SU-DHL-6 (cell line): ENCODE measurements around the gene TP73.

Experiments
- EZH2phosphoT487 ChIP-seq: fragments of 200-600 bp; sonication (generic), shearing (Covaris generic); conservative IDR thresholded peaks from 2 replicates; pipeline ENCODE4 v1.6.1; 2018; ENCODE audit warnings: mild to moderate bottlenecking, antibody characterized with exemption, low read length, moderate library complexity, mixed read lengths
- TF ChIP-seq, protein P1 (sequence below): fragments of 200-600 bp; sonication (generic); IDR thresholded peaks from one replicate; pipeline ENCODE4 v1.5.1; 2017; ENCODE audit warnings: antibody characterized with exemption, mild to moderate bottlenecking, low read length, moderate library complexity; ENCODE audit not compliant: insufficient read depth, poor library complexity, severe bottlenecking

DNA sequence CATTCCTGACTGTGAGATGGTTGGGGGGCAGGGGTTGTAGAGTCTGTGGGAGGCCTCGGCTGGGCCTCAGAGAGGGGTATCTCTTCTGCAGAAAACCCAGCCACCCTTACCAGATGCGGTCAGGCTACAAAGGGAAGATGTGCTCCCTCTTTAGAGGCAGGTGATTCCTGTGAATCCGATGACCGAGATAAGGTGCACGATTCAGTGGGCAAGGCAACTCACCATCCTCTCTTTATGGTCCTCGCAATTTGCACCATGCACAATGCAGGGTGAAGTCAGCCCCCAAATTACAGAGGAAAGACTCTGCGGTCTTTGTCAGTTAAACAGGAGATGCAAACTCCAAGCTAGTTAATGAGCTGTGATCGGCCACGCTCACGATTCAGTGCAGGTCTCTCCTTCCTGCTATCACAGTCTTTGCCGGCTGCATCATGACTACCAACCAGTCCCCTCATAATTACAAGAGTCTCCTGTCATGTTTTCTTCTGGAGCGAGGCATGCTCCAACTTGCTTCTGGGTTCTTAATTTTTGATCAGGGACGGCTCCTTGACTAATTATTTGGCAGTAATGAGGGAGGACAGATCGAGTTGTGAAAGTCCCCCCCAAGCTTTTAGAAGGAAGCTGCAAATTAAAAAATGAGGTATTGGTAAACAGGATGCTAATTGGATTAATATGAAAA is 12.5 kb downstream of the TP73 start:
- TF ChIP-seq, protein P1, sequence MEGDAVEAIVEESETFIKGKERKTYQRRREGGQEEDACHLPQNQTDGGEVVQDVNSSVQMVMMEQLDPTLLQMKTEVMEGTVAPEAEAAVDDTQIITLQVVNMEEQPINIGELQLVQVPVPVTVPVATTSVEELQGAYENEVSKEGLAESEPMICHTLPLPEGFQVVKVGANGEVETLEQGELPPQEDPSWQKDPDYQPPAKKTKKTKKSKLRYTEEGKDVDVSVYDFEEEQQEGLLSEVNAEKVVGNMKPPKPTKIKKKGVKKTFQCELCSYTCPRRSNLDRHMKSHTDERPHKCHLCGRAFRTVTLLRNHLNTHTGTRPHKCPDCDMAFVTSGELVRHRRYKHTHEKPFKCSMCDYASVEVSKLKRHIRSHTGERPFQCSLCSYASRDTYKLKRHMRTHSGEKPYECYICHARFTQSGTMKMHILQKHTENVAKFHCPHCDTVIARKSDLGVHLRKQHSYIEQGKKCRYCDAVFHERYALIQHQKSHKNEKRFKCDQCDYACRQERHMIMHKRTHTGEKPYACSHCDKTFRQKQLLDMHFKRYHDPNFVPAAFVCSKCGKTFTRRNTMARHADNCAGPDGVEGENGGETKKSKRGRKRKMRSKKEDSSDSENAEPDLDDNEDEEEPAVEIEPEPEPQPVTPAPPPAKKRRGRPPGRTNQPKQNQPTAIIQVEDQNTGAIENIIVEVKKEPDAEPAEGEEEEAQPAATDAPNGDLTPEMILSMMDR: no peak
- no peak for TF ChIP-seq EZH2phosphoT487
